Measurements from ENCODE around the gene KLK13. TPM values are rescaled to one million over a fixed set of nuclear protein-coding genes. Genes with fewer than 3 reads are reported as not detected.

The KLK13 gene
- total RNA-seq, 2 experiments from 2014 or later: not detected

GRCh38 chr19:51075998-51076397 lies 11.1 kb upstream of the KLK13 start:
- H3K27ac Mint-ChIP-seq: no peak overlapping the region
- no peaks in the 10 kb centered on the region for H3K36me3 Mint-ChIP-seq
- H3K27me3 Mint-ChIP-seq: peaks cover 5% of the 10 kb centered on the region
- DNase-seq: no peak
- no peaks in the 10 kb centered on the region for H3K4me1 Mint-ChIP-seq (ENCODE audit: low read depth)
- CTCF ChIA-PET: interaction anchor here (0.6 to 0.7 kb wide), 2 partner anchors 503 to 687 kb away, joined by 3 read pairs; no protein-coding TSS in a partner anchor
- POLR2A ChIA-PET: no interaction called here
- peaks cover 14% of the 10 kb centered on the region for H3K9me3 Mint-ChIP-seq
- intact Hi-C loops (cut with micrococcal nuclease): no loop called here
- no peak overlapping the region for H3K4me3 Mint-ChIP-seq

DNA sequence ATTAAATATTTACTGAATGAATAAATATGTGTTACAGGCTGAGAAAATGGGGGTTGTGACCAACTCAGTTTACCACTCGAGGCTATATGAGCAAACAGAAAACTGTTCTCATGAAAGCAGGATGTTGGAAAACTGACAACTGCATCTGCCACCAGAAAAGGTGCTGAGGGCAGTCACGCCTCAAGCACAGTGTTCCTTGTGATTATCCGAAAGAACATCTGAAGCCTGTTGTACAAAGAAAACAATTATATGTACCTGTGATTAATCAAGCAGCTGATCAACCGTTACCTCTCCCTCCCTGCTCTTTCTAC lies 6.2 kb upstream of the KLK13 start:
- peaks cover 14% of the 10 kb centered on the region for H3K9me3 Mint-ChIP-seq
- POLR2A ChIA-PET: no interaction called here
- no peak overlapping the region for H3K4me3 Mint-ChIP-seq
- CTCF ChIA-PET: no interaction called here
- H3K27ac Mint-ChIP-seq: no peak overlapping the region
- intact Hi-C loops (cut with micrococcal nuclease): no loop called here
- peaks cover 19% of the 10 kb centered on the region for H3K27me3 Mint-ChIP-seq
- H3K4me1 Mint-ChIP-seq (ENCODE audit: low read depth): no peaks in the 10 kb centered on the region
- H3K36me3 Mint-ChIP-seq: no peaks in the 10 kb centered on the region
- no peak for DNase-seq

- DNase-seq: no peak
- Mint-ChIP-seq H3K36me3 (no peaks in the 10 kb centered on the region), H3K4me1 (ENCODE audit: low read depth) (no peaks in the 10 kb centered on the region), H3K9me3 (peaks cover 14% of the 10 kb centered on the region), H3K27ac (no peak overlapping the region), H3K4me3 (no peak overlapping the region), H3K27me3 (peaks cover 22% of the 10 kb centered on the region)
- CTCF ChIA-PET: no interaction called here
- intact Hi-C loops (cut with micrococcal nuclease): no loop called here
- POLR2A ChIA-PET: no interaction called here
Observed at GRCh38 chr19:51070334-51071094, 5.6 kb upstream of the KLK13 start.

DNA sequence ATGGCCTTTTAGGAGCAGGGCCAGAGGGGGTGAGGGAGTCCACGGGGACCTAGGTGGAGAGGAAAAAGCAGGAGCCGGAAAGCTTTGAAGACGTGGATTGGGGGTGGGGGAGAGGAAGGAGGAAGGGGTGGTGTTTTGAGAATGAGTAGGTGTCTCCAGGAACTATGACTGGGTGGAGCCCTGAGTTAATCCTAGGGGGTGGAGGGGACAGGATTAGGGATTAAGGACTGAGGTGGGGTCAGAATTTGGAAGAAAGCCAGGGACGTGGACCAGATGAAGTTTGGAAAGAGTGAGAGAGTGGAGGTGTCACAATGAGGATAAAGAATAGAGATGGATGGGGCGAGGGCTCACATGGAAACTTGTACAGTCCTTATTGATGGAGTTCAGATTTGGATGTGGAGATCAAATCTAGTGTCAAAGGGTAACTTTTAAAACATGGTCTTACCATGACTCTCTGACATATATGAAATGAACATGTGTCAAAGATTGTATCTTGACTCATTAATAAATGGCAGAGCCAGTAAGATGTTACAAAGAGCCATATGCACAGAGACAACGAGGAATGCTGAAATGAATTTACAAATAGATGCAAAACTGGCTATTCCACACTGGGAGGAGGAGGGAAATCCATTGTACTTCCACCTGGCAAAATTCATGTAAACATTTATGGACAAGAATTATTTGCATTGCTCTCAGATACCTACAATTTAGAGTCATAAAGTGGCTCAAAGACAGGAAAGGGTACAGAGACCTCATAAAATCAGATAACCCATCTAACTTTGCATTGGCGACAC lies 1.7 kb upstream of the KLK13 start:
- Mint-ChIP-seq H3K27me3 (peaks cover 30% of the 10 kb centered on the region), H3K36me3 (no peaks in the 10 kb centered on the region), H3K27ac (no peak overlapping the region), H3K9me3 (no peaks in the 10 kb centered on the region), H3K4me1 (ENCODE audit: low read depth) (peaks cover 2% of the 10 kb centered on the region), H3K4me3 (no peak overlapping the region)
- intact Hi-C loops (cut with micrococcal nuclease): no loop called here
- DNase-seq: no peak
- CTCF ChIA-PET: no interaction called here
- POLR2A ChIA-PET: no interaction called here

GRCh38 chr19:51065221-51065960 lies 499 bp upstream of the KLK13 start:
- POLR2A ChIA-PET: no interaction called here
- no peaks in the 10 kb centered on the region for H3K9me3 Mint-ChIP-seq

DNA sequence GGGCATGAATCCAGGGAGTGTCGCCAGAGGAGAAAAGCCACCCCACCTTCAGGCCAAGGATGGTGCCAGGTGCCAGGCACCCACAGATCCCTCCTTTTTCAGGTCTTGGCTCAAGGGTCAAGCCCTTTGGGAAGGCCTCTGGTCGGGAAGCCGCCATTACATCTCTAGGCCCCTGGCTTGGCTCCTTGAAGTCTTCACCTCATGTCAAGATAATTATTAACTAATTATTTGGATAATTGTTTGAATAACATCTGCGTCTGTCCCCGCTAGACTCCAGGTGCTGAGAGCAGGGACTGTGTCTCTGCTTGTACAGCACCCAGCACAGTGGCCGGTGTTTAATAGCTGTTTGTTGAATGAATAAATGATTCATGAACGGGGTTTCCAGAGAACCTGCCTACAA lies 1.2 kb downstream of the KLK13 start:
- no peak overlapping the region for H3K4me3 Mint-ChIP-seq
- no peak for DNase-seq
- ChIA-PET POLR2A (no interaction called here), CTCF (interaction anchor here (1.2 kb wide), 1 partner anchor 43 kb away, joined by 4 read pairs; no protein-coding TSS in a partner anchor)
- no peaks in the 10 kb centered on the region for H3K9me3 Mint-ChIP-seq
- H3K36me3 Mint-ChIP-seq: no peaks in the 10 kb centered on the region
- intact Hi-C loops (cut with micrococcal nuclease): no loop called here
- H3K4me1 Mint-ChIP-seq (ENCODE audit: low read depth): peaks cover 2% of the 10 kb centered on the region
- peaks cover 41% of the 10 kb centered on the region for H3K27me3 Mint-ChIP-seq
- no peak overlapping the region for H3K27ac Mint-ChIP-seq

More at GRCh38 chr19:51065221-51065960, 499 bp upstream of the KLK13 start:
- Mint-ChIP-seq H3K27me3 (peaks cover 41% of the 10 kb centered on the region), H3K4me1 (ENCODE audit: low read depth) (peaks cover 2% of the 10 kb centered on the region), H3K36me3 (no peaks in the 10 kb centered on the region), H3K27ac (no peak overlapping the region), H3K4me3 (no peak overlapping the region)
- intact Hi-C loops (cut with micrococcal nuclease): no loop called here
- DNase-seq: no peak
- CTCF ChIA-PET: no interaction called here

DNA sequence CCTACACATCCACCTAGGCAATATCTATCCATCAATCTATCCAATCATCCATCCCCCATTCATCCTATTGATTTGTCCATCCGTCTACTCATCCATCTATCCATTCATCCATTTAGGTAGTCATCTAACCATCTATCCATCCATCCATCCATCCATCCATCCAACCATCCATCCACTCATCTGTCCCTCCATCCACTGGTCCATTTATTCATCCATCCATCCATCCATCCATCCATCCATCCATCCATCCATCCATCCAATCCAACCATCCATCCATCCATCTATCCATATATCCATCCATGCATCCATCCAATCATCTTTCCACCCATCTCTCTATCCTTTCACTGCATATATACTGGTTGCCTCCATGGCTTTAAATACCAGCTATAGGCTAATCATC lies 3.9 kb downstream of the KLK13 start:
- Mint-ChIP-seq H3K27ac (no peak overlapping the region), H3K36me3 (no peaks in the 10 kb centered on the region), H3K4me3 (no peak overlapping the region), H3K4me1 (ENCODE audit: low read depth) (peaks cover 2% of the 10 kb centered on the region), H3K27me3 (peaks cover 27% of the 10 kb centered on the region), H3K9me3 (no peaks in the 10 kb centered on the region)
- ChIA-PET CTCF (no interaction called here), POLR2A (no interaction called here)
- no peak for DNase-seq
- intact Hi-C loops (cut with micrococcal nuclease): no loop called here

- intact Hi-C loops (cut with micrococcal nuclease): no loop called here
- ChIA-PET POLR2A (no interaction called here), CTCF (no interaction called here)
- Mint-ChIP-seq H3K27me3 (peaks cover 25% of the 10 kb centered on the region), H3K4me1 (ENCODE audit: low read depth) (peaks cover 2% of the 10 kb centered on the region), H3K9me3 (no peaks in the 10 kb centered on the region), H3K4me3 (no peak overlapping the region), H3K27ac (no peak overlapping the region), H3K36me3 (no peaks in the 10 kb centered on the region)
- no peak for DNase-seq
Observed at GRCh38 chr19:51060336-51060735, 4.6 kb downstream of the KLK13 start.

DNA sequence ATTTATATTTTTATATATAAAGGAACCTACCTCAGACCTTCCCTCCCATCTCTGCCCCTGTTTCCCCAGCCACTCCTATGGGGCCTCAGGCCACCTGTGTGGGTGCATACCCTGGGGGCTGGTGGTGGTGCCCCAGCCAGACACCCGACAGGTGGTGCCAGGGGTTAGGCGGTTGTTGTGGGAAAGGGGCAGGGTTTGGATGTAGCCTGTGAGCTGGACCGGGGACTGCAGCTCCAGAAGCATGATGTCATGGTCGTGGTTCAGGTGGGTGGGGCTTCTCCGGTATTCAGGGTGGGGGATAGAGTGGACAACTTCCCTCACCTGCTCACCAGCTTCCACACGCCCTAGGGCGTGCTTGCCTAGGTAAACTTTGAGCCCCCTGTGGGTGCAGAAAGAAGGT lies 5.2 kb downstream of the KLK13 start:
- CTCF ChIA-PET: no interaction called here
- H3K4me1 Mint-ChIP-seq (ENCODE audit: low read depth): no peaks in the 10 kb centered on the region
- intact Hi-C loops (cut with micrococcal nuclease): no loop called here
- peaks cover 25% of the 10 kb centered on the region for H3K27me3 Mint-ChIP-seq
- DNase-seq: no peak
- POLR2A ChIA-PET: no interaction called here
- no peaks in the 10 kb centered on the region for H3K36me3 Mint-ChIP-seq
- H3K27ac Mint-ChIP-seq: no peak overlapping the region
- H3K4me3 Mint-ChIP-seq: no peak overlapping the region
- H3K9me3 Mint-ChIP-seq: no peaks in the 10 kb centered on the region

DNA sequence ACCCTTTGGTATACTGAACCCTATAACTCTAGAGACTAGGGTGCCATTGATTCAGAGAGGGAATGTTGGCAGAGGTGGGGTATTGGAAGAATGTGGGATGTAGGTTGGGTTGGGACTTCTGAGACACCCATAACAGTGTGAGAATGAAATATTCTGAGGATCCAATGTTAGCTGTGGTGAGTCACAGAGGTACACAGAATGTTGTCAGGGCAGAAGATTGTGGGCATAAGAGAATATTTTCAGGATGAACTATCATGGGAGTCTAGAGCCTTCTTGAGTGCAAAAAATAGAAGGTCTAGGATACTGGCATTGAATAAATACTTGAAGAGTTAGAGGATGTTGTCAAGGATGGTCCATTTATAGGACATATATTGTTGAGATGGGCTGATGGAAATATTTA lies 9.0 kb downstream of the KLK13 start:
- no peaks in the 10 kb centered on the region for H3K4me1 Mint-ChIP-seq (ENCODE audit: low read depth)
- no peaks in the 10 kb centered on the region for H3K36me3 Mint-ChIP-seq

GRCh38 chr19:51047031-51047335 lies 17.9 kb downstream of the KLK13 start:
- no peaks in the 10 kb centered on the region for H3K36me3 Mint-ChIP-seq
- ChIA-PET CTCF (no interaction called here), POLR2A (no interaction called here)
- H3K9me3 Mint-ChIP-seq: no peaks in the 10 kb centered on the region
- no peak overlapping the region for H3K4me3 Mint-ChIP-seq
- H3K27ac Mint-ChIP-seq: no peak overlapping the region
- peaks cover 11% of the 10 kb centered on the region for H3K27me3 Mint-ChIP-seq
- no peaks in the 10 kb centered on the region for H3K4me1 Mint-ChIP-seq (ENCODE audit: low read depth)
- intact Hi-C loops (cut with micrococcal nuclease): no loop called here
- no peak for DNase-seq

More for the DNA sequence above, 9.0 kb downstream of the KLK13 start:
- Mint-ChIP-seq H3K27me3 (peaks cover 20% of the 10 kb centered on the region), H3K27ac (no peak overlapping the region), H3K9me3 (no peaks in the 10 kb centered on the region), H3K4me3 (no peak overlapping the region)
- intact Hi-C loops (cut with micrococcal nuclease): no loop called here
- DNase-seq: no peak
- ChIA-PET POLR2A (no interaction called here), CTCF (no interaction called here)

DNA sequence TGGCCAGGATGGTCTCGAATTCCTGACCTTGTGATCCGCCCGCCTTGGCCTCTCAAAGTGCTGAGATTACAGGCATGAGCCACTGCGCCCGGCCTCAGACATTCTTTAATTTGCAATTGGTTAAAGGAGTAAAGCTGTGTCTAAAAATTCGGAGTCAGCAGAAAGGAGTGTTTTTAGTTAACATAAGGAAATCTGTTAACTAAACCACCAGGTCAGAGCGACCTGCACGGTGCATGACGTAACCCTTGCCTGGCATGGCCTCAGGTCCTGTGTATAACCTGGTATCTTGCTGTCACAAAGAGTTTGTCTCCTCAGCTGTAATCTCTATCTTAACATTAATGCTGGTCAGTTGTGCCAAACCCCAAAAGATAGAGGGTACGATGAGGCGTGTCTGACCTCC lies 20.6 kb downstream of the KLK13 start:
- intact Hi-C loops (cut with micrococcal nuclease): no loop called here
- H3K27me3 Mint-ChIP-seq: peaks cover 6% of the 10 kb centered on the region
- no peak overlapping the region for H3K4me3 Mint-ChIP-seq
- H3K27ac Mint-ChIP-seq: no peak overlapping the region
- DNase-seq: no peak
- ChIA-PET POLR2A (no interaction called here), CTCF (interaction anchor here (1.0 kb wide), 1 partner anchor 170 kb away, joined by 5 read pairs; no protein-coding TSS in a partner anchor)
- no peaks in the 10 kb centered on the region for H3K4me1 Mint-ChIP-seq (ENCODE audit: low read depth)
- H3K36me3 Mint-ChIP-seq: no peaks in the 10 kb centered on the region
- no peaks in the 10 kb centered on the region for H3K9me3 Mint-ChIP-seq
